HepG2 (cell line): ENCODE measurements around the gene MYBPC3. TPM values are rescaled to one million over a fixed set of nuclear protein-coding genes. Genes with fewer than 3 reads are reported as not detected.
A peak's percentile ranks its signal among the peaks of the same experiment; 100 is the strongest.

Source experiments
- ATAC-seq: fragments of 200-7000 bp; cut with Tn5 transposase; 3 replicates; pipeline ENCODE4 v1.9.1; 2020; ENCODE audit warnings: mild to moderate bottlenecking, moderate library complexity
- BruUV-seq: library from RNA; stranded (reverse); fragments of 400-500 nt; replicated peaks from 2 replicates; lab custom pipeline; 2021; lab: Mats Ljungman, UMichigan
- CTCF ChIA-PET: fragments of 300-600 bp; formaldehyde crosslinking; extraction: SDS; loops from one replicate; lab custom pipeline; 2021; ENCODE audit warnings: low total read pairs, inconsistent platforms, low intra/inter-chr PET ratio; lab: Yijun Ruan, JAX
- POLR2A ChIA-PET: fragments of 350-600 bp; sonication (Branson Sonifier 250); formaldehyde crosslinking; loops from one replicate; lab custom pipeline; 2020; ENCODE audit warnings: antibody characterized with exemption, inconsistent platforms; lab: Yijun Ruan, JAX
- DNase-seq: peaks from one replicate; pipeline ENCODE4 v3.0.0-alpha.2; 2015; ENCODE audit warnings: low spot score
- FAIRE-seq: peaks from 3 replicates; lab custom pipeline; 2011; peaks lifted over from hg19 to GRCh38; lab: Jason Lieb, UNC
- H2AFZ ChIP-seq: one replicate; pipeline ENCODE4 v1.6.1; 2011; ENCODE audit warnings: low read length, inconsistent platforms
- H3K27ac ChIP-seq: fragments of 300-600 bp; 3 replicates; pipeline ENCODE4 v1.8.0; 2011; ENCODE audit warnings: mixed run types, mild to moderate bottlenecking, mixed read lengths, low read length, inconsistent platforms; ENCODE audit not compliant: insufficient read depth; ENCODE audit errors: extremely low read length
- H3K27me3 ChIP-seq, 2 experiments: fragments of 200-600 bp in 1 of 2; 2 replicates in 1 of 2; 3 replicates in 1 of 2; pipeline versions ENCODE4 v1.6.0 to v1.8.0; 2011; ENCODE audit warnings: low read length in 2 of 2, mild to moderate bottlenecking in 2 of 2, moderate library complexity in 2 of 2, inconsistent platforms in 1 of 2; ENCODE audit not compliant: insufficient read depth in 2 of 2, control insufficient read depth in 1 of 2
- H3K36me3 ChIP-seq, 2 experiments: fragments of 200-600 bp in 1 of 2; replicated peaks in 1 of 2; 2 replicates in 1 of 2; 3 replicates in 1 of 2; pipeline versions ENCODE4 v1.5.1 to v1.8.0; 2011; ENCODE audit warnings: low read length in 2 of 2, inconsistent platforms in 1 of 2; ENCODE audit not compliant: insufficient read depth in 2 of 2, control insufficient read depth in 1 of 2
- H3K4me1 ChIP-seq: 2 replicates; pipeline ENCODE4 v1.5.1; 2012; ENCODE audit warnings: low read length, inconsistent platforms; ENCODE audit not compliant: insufficient read depth
- H3K4me2 ChIP-seq: 2 replicates; pipeline ENCODE4 v1.6.0; 2011; ENCODE audit warnings: low read depth, low read length, inconsistent platforms
- H3K4me3 ChIP-seq, 3 experiments: fragments of 200-600 bp in 1 of 3; sonication (generic), shearing (Covaris generic) in 1 of 3; replicated peaks in 1 of 3; 2 replicates each; pipeline ENCODE4 v1.5.1; 2011 to 2016; ENCODE audit warnings: low read length in 3 of 3, inconsistent platforms in 2 of 3, low read depth in 2 of 3, mild to moderate bottlenecking in 2 of 3, control low read depth in 1 of 3, mixed read lengths in 1 of 3; ENCODE audit not compliant: insufficient read depth in 1 of 3
- H3K79me2 ChIP-seq: one replicate; pipeline ENCODE4 v1.6.1; 2011; ENCODE audit warnings: low read length, inconsistent platforms; ENCODE audit not compliant: insufficient read depth
- H3K9ac ChIP-seq: 2 replicates; pipeline ENCODE4 v1.6.0; 2011; ENCODE audit warnings: mild to moderate bottlenecking, low read depth, low read length, inconsistent platforms; ENCODE audit not compliant: insufficient read depth
- H3K9me3 ChIP-seq: 2 replicates; pipeline ENCODE4 v1.5.1; 2012; ENCODE audit warnings: mild to moderate bottlenecking, low read length
- H4K20me1 ChIP-seq: 2 replicates; pipeline ENCODE4 v1.6.0; 2011; ENCODE audit warnings: inconsistent platforms, mild to moderate bottlenecking, low read length, moderate library complexity; ENCODE audit not compliant: insufficient read depth
- WGBS: methylation state at CpG from one replicate; pipeline ENCODE4 v1.1.6; 2017; ENCODE audit warnings: low lambda C conversion rate; 5-methylcytosine and 5-hydroxymethylcytosine counted together
- in situ Hi-C: cut with HindIII; loops from 2 replicates; pipeline ENCODE4 v1.10.0; 2017; ENCODE audit warnings: low pct_unique_long_range_greater_than_20kb; ENCODE audit not compliant: extremely low pct_ligation_motif_present
- intact Hi-C: fragments of 100-400 bp; cut with micrococcal nuclease; formaldehyde crosslinking; loops from one replicate; pipeline ENCODE4 v1.10.0; 2022; ENCODE audit not compliant: unreplicated experiment
- polyA plus RNA-seq, 8 experiments: library from polyadenylated mRNA; depleted of rRNA in 3 of 8; stranded (reverse) in 7 of 8; unstranded in 1 of 8; fragments of >200 nt; fragmentation: Illumina TruSeq in 4 of 8; extraction: Trizol in 4 of 8; gene quantifications; 2 replicates each; pipeline versions ENCODE4 v1.2.1 to v1.2.3, GENCODE V29; 2011 to 2016; ENCODE audit warnings: low read depth in 4 of 8, missing spikeins in 1 of 8, mixed read lengths in 1 of 8; ENCODE audit not compliant: insufficient read depth in 1 of 8
- total RNA-seq, 5 experiments: library from RNA; depleted of rRNA; stranded (reverse); fragments of >200 nt; fragmentation: Illumina TruSeq; extraction: Trizol; gene quantifications; 2 replicates each; pipeline ENCODE4 v1.2.3, GENCODE V29; 2016; ENCODE audit warnings: low read depth in 1 of 5
- TF ChIP-seq, protein P1 (sequence below): sonication (generic); formaldehyde crosslinking; IDR thresholded peaks from 2 replicates; pipeline ENCODE4 v1.5.0; 2020; ENCODE audit warnings: missing genetic modification reagents, mild to moderate bottlenecking, borderline replicate concordance
- TF ChIP-seq, protein P2 (sequence below): sonication (generic); formaldehyde crosslinking; IDR thresholded peaks from 2 replicates; pipeline ENCODE4 v1.4.0; 2020; ENCODE audit warnings: mild to moderate bottlenecking, missing genetic modification reagents

The MYBPC3 gene
- total and polyA plus RNA-seq, 2 of the 13 experiments (the other 11 are each of a cell fraction or from before 2014, with no cell fraction given), result not detected

DNA sequence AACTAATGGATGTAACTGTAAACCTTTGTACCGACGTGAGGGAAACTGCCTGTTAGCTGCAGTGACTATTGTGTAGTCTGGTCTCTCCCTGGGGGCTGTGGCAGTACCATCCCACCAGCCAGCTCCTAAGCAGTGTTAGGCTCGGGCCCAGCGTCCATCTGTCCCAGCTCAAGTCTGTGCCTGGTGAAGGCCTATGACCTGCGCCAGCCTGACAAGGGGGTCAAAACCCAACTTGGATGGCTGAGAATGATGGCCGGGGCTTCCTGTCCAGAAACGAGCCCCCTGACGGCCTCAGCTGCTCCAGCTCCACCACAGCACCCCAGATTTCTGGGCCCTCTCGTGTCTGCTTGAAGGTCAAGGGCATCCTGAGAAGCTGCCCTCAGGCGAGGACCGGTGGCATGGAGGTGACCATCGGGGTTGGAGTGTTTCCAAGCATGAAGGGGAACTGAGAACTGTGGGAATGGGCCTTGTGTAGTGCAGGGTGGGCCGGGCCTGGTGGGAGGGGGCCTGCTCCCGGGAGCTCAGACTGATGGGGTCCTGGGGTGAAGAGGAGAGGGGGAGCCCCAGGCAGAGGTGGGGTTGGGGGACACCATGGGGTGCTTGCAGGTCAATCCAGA lies 40.2 kb upstream of the MYBPC3 start:
- H4K20me1 ChIP-seq, result no peaks in the 10 kb centered on the region
- peaks cover 58% of the 10 kb centered on the region for H3K4me1 ChIP-seq
- BruUV-seq, result no TSS peak
- H2AFZ ChIP-seq, result no peak overlapping the region
- no peak overlapping the region for H3K27ac ChIP-seq
- WGBS, result 19% methylated on average over 7 of the region's 14 CpGs
- H3K36me3 ChIP-seq, result no peaks in the 10 kb centered on the region
- no peaks in the 10 kb centered on the region for H3K9me3 ChIP-seq
- intact Hi-C loops (no loop called here), in situ Hi-C loops (no loop called here)
- CTCF ChIA-PET, result no interaction called here
- H3K9ac ChIP-seq, result no peak overlapping the region
- no peaks in the 10 kb centered on the region for H3K79me2 ChIP-seq
- H3K4me3 ChIP-seq, result peak overlapping the region in 2 of 3 experiments; percentile 11 to 52; a peak in 2 of 6 replicates
- POLR2A ChIA-PET, result interaction anchor here (1.0 to 1.1 kb wide), 2 partner anchors 18 to 34 kb away, joined by 3 to 7 read pairs; partner anchors contain the start of gene PSMC3
- no peak for DNase-seq
- peak overlapping the region; percentile 65 for H3K4me2 ChIP-seq
- TF ChIP-seq, protein P1, sequence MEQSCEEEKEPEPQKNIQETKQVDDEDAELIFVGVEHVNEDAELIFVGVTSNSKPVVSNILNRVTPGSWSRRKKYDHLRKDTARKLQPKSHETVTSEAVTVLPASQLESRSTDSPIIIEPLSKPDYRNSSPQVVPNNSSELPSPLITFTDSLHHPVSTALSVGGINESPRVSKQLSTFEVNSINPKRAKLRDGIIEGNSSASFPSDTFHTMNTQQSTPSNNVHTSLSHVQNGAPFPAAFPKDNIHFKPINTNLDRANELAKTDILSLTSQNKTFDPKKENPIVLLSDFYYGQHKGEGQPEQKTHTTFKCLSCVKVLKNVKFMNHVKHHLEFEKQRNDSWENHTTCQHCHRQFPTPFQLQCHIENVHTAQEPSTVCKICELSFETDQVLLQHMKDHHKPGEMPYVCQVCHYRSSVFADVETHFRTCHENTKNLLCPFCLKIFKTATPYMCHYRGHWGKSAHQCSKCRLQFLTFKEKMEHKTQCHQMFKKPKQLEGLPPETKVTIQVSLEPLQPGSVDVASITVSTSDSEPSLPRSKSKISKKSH (CRISPR knock-in tag), result 0 out of 2 replicates have a peak, but pooled peaks have one; percentile 28
- TF ChIP-seq, protein P2, sequence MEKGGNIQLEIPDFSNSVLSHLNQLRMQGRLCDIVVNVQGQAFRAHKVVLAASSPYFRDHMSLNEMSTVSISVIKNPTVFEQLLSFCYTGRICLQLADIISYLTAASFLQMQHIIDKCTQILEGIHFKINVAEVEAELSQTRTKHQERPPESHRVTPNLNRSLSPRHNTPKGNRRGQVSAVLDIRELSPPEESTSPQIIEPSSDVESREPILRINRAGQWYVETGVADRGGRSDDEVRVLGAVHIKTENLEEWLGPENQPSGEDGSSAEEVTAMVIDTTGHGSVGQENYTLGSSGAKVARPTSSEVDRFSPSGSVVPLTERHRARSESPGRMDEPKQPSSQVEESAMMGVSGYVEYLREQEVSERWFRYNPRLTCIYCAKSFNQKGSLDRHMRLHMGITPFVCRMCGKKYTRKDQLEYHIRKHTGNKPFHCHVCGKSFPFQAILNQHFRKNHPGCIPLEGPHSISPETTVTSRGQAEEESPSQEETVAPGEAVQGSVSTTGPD (CRISPR knock-in tag), result no peak
- peaks cover 0 to 9% of the 10 kb centered on the region in 2 experiments; a peak in 2 of 5 replicates for H3K27me3 ChIP-seq
- no peak for ATAC-seq
- no peak for FAIRE-seq
